GM23338 (cell line): ENCODE results near the gene ELF5. TPM values are rescaled to one million over a fixed set of nuclear protein-coding genes. Genes with fewer than 3 reads are reported as not detected.

Experiments used
- ATAC-seq: fragments of 200-7000 bp; cut with Tn5 transposase; 3 replicates; pipeline ENCODE4 v1.9.1; 2020
- DNase-seq: peaks from one replicate; pipeline ENCODE4 v3.0.0-alpha.2; 2015; ENCODE audit warnings: low spot score
- H2AFZ ChIP-seq: fragments of 200-600 bp; sonication (generic); 2 replicates; pipeline ENCODE4 v1.8.0; 2016; ENCODE audit warnings: antibody characterized with exemption, mild to moderate bottlenecking, moderate library complexity
- H3F3A ChIP-seq: fragments of 200-600 bp; sonication (generic); replicated peaks from 2 replicates; pipeline ENCODE4 v1.8.0; 2017; ENCODE audit warnings: antibody characterized with exemption, mixed run types, low read depth
- H3K27ac ChIP-seq: fragments of 200-600 bp; sonication (generic); 2 replicates; pipeline ENCODE4 v1.6.1; 2016; ENCODE audit warnings: low read depth
- H3K27me3 ChIP-seq: fragments of 200-600 bp; sonication (generic); 2 replicates; pipeline ENCODE4 v1.8.0; 2016; ENCODE audit warnings: mild to moderate bottlenecking, mixed run types, moderate library complexity; ENCODE audit not compliant: insufficient read depth
- H3K36me3 ChIP-seq: fragments of 200-600 bp; sonication (generic); 2 replicates; pipeline ENCODE4 v1.8.0; 2016; ENCODE audit warnings: mild to moderate bottlenecking; ENCODE audit not compliant: insufficient read depth
- H3K4me1 ChIP-seq: fragments of 200-600 bp; sonication (generic); 2 replicates; pipeline ENCODE4 v1.8.0; 2016; ENCODE audit warnings: mild to moderate bottlenecking, moderate library complexity; ENCODE audit not compliant: insufficient read depth
- H3K4me2 ChIP-seq: fragments of 200-600 bp; sonication (generic); 2 replicates; pipeline ENCODE4 v1.7.1; 2017; ENCODE audit warnings: mixed run types
- H3K4me3 ChIP-seq: fragments of 200-600 bp; sonication (generic); 2 replicates; pipeline ENCODE4 v1.6.1; 2016; ENCODE audit warnings: mixed run types
- H3K79me2 ChIP-seq: fragments of 200-600 bp; sonication (generic); replicated peaks from 2 replicates; pipeline ENCODE4 v1.8.0; 2017; ENCODE audit warnings: mild to moderate bottlenecking; ENCODE audit not compliant: insufficient read depth
- H3K9me2 ChIP-seq: fragments of 200-600 bp; sonication (generic); 2 replicates; pipeline ENCODE4 v1.8.0; 2017; ENCODE audit not compliant: insufficient read depth
- H4K20me1 ChIP-seq: fragments of 200-600 bp; sonication (generic); replicated peaks from 2 replicates; pipeline ENCODE4 v1.8.0; 2017; ENCODE audit warnings: mild to moderate bottlenecking; ENCODE audit not compliant: insufficient read depth
- H3K27ac Mint-ChIP-seq: 2 replicates; pipeline ENCODE4 v1.8.0; 2020; ENCODE audit warnings: inconsistent platforms, mild to moderate bottlenecking, moderate library complexity, mixed read lengths
- H3K27me3 Mint-ChIP-seq: 3 replicates; pipeline ENCODE4 v1.8.0; 2022; ENCODE audit warnings: low read depth, mild to moderate bottlenecking, moderate library complexity, mixed read lengths, inconsistent platforms; ENCODE audit not compliant: insufficient read depth, poor library complexity
- H3K36me3 Mint-ChIP-seq: 3 replicates; pipeline ENCODE4 v1.8.0; 2021; ENCODE audit warnings: low read depth, mild to moderate bottlenecking, inconsistent platforms, moderate library complexity, mixed read lengths
- H3K4me1 Mint-ChIP-seq: 3 replicates; pipeline ENCODE4 v1.8.0; 2020; ENCODE audit warnings: mild to moderate bottlenecking, inconsistent platforms, mixed read lengths
- H3K4me3 Mint-ChIP-seq: 3 replicates; pipeline ENCODE4 v1.8.0; 2021; ENCODE audit warnings: moderate library complexity, mild to moderate bottlenecking, inconsistent platforms, mixed read lengths
- H3K9me3 Mint-ChIP-seq: 3 replicates; pipeline ENCODE4 v1.8.0; 2020; ENCODE audit warnings: moderate library complexity, mild to moderate bottlenecking, inconsistent platforms, mixed read lengths
- CREB1 ChIP-seq: fragments of 250-450 bp; sonication (Bioruptor Pico); IDR thresholded peaks from 2 replicates; pipeline ENCODE4 v1.5.0; 2020; ENCODE audit warnings: low read depth, mild to moderate bottlenecking, moderate library complexity
- CTCF ChIP-seq, 2 experiments: fragments of 200-600 bp in 1 of 2; sonication (generic) in 1 of 2; conservative IDR thresholded peaks; 2 replicates each; pipeline versions ENCODE4 v1.5.1 to v1.6.1; 2016 to 2017; ENCODE audit warnings: antibody characterized with exemption in 2 of 2, low read depth in 2 of 2, mild to moderate bottlenecking in 2 of 2, moderate library complexity in 1 of 2
- ETS1 ChIP-seq: IDR thresholded peaks from 2 replicates; pipeline ENCODE4 v1.6.1; 2016; ENCODE audit warnings: antibody characterized with exemption
- EZH2 ChIP-seq: fragments of 200-600 bp; sonication (generic); IDR thresholded peaks from one replicate; pipeline ENCODE4 v1.8.0; 2017; ENCODE audit warnings: antibody characterized with exemption, mild to moderate bottlenecking, low read depth; ENCODE audit not compliant: unreplicated experiment
- EZH2phosphoT487 ChIP-seq: fragments of 200-600 bp; sonication (generic); IDR thresholded peaks from one replicate; pipeline ENCODE4 v1.8.1; 2018; ENCODE audit warnings: antibody characterized with exemption; ENCODE audit not compliant: unreplicated experiment
- JUNB ChIP-seq: IDR thresholded peaks from one replicate; pipeline ENCODE4 v1.6.1; 2016; ENCODE audit warnings: antibody characterized with exemption; ENCODE audit not compliant: unreplicated experiment
- NANOG ChIP-seq: IDR thresholded peaks from 2 replicates; pipeline ENCODE4 v1.6.1; 2016; ENCODE audit warnings: antibody characterized with exemption, borderline replicate concordance
- POLR2AphosphoS5 ChIP-seq: IDR thresholded peaks from 2 replicates; pipeline ENCODE4 v1.6.1; 2016; ENCODE audit warnings: antibody characterized with exemption, low read depth
- REST ChIP-seq: IDR thresholded peaks from one replicate; pipeline ENCODE4 v1.6.1; 2018; ENCODE audit warnings: antibody characterized with exemption; ENCODE audit not compliant: unreplicated experiment
- STAT1 ChIP-seq: IDR thresholded peaks from one replicate; pipeline ENCODE4 v1.6.1; 2016; ENCODE audit warnings: antibody characterized with exemption; ENCODE audit not compliant: unreplicated experiment
- ZNF114 ChIP-seq: fragments of 250-450 bp; sonication (Bioruptor Pico); IDR thresholded peaks from 2 replicates; pipeline ENCODE4 v1.5.0; 2020; ENCODE audit warnings: mild to moderate bottlenecking, moderate library complexity
- ZNF331 ChIP-seq: fragments of 250-450 bp; sonication (Bioruptor Pico); IDR thresholded peaks from 2 replicates; pipeline ENCODE4 v1.5.0; 2020; ENCODE audit warnings: low read depth, mild to moderate bottlenecking, moderate library complexity
- ZNF462 ChIP-seq: fragments of 250-450 bp; sonication (Bioruptor Pico); IDR thresholded peaks from 2 replicates; pipeline ENCODE4 v1.5.0; 2020; ENCODE audit warnings: mild to moderate bottlenecking, moderate library complexity
- polyA plus RNA-seq: library from polyadenylated mRNA; unstranded; fragments of >200 nt; fragmentation: Nextera tagmentation; extraction: Ambion mirVana; gene quantifications from 2 replicates; pipeline ENCODE4 v1.2.1, GENCODE V29; 2016
- total RNA-seq: library from RNA; depleted of rRNA; stranded (reverse); fragments of >200 nt; shearing (Covaris generic); gene quantifications from 2 replicates; pipeline ENCODE4 v1.2.3, GENCODE V29; 2014

Gene ELF5
- total and polyA plus RNA-seq, 2 experiments from 2014 or later: not detected

- H3K4me3 ChIP-seq: no peak overlapping the region
These were observed 65.2 kb downstream of the ELF5 start for GRCh38 chr11:34448223-34448994.

More at GRCh38 chr11:34448223-34448994, 65.2 kb downstream of the ELF5 start:
- peaks cover 18% of the 10 kb centered on the region; the same call in 1 of the 2 replicates for H4K20me1 ChIP-seq
- Mint-ChIP-seq H3K27me3 (no peaks in the 10 kb centered on the region), H3K27ac (no peak overlapping the region), H3K4me1 (no peaks in the 10 kb centered on the region), H3K36me3 (peaks cover 4% of the 10 kb centered on the region; the same call in 2 of the 3 replicates), H3K9me3 (no peaks in the 10 kb centered on the region), H3K4me3 (no peak overlapping the region)
- H3K79me2 ChIP-seq: peaks cover 9% of the 10 kb centered on the region
- H3K4me2 ChIP-seq: no peak overlapping the region
- no peaks in the 10 kb centered on the region for H3K27me3 ChIP-seq
- H3K36me3 ChIP-seq: peaks cover 24% of the 10 kb centered on the region; the same call in 1 of the 2 replicates
- H2AFZ ChIP-seq: no peak overlapping the region
- H3K9me2 ChIP-seq: no peaks in the 10 kb centered on the region
- ATAC-seq (no peak), DNase-seq (no peak)
- TF ChIP-seq ZNF331 (CRISPR knock-in tag): no peak
- TF ChIP-seq EZH2: no peak
- no peak for TF ChIP-seq REST
- no peak for TF ChIP-seq ETS1
- TF ChIP-seq ZNF462 (CRISPR knock-in tag): no peak
- no peak for TF ChIP-seq ZNF114 (CRISPR knock-in tag)
- no peak for TF ChIP-seq NANOG
- no peak for TF ChIP-seq POLR2AphosphoS5
- no peak for TF ChIP-seq CREB1 (CRISPR knock-in tag)
- no peak for TF ChIP-seq STAT1
- no peak for TF ChIP-seq EZH2phosphoT487
- TF ChIP-seq JUNB: no peak
- no peak for TF ChIP-seq CTCF (conservative IDR thresholded peaks at IDR 0.05; ENCODE audit: low read depth in 2 of 2)
- H3K27ac ChIP-seq: no peak overlapping the region; the same call in 1 of the 2 replicates
- H3K4me1 ChIP-seq: no peaks in the 10 kb centered on the region
- H3F3A ChIP-seq: no peaks in the 10 kb centered on the region
